T-cell (primary cell): Measurements from ENCODE around the gene RTN4R. TPM values are rescaled to one million over a fixed set of nuclear protein-coding genes. Genes with fewer than 3 reads are reported as not detected.

Experiments
- ATAC-seq, 4 experiments: fragments of 200-7000 bp in 3 of 4; fragments of 150-1000 bp in 1 of 4; cut with Tn5 transposase; replicated peaks in 1 of 4; 1 replicate in 3 of 4; 2 replicates in 1 of 4; pipeline ENCODE4 v1.10.0; 2021; ENCODE audit warnings: moderate library complexity in 3 of 4, mild to moderate bottlenecking in 2 of 4, moderate number of reproducible peaks in 1 of 4
- CTCF ChIA-PET, 2 donors: fragments of 300-600 bp; sonication (Branson Sonifier 250); formaldehyde crosslinking; loops; one replicate each; lab custom pipeline; 2022; ENCODE audit warnings: antibody characterized with exemption in 2 of 2; lab: Charles Lee
- POLR2A ChIA-PET, 2 donors: fragments of 300-600 bp; sonication (Branson Sonifier 250); formaldehyde crosslinking; loops; one replicate each; lab custom pipeline; 2022; ENCODE audit warnings: antibody characterized with exemption in 2 of 2; lab: Charles Lee
- DNase-seq, 35 experiments: peaks; one replicate each; pipeline versions ENCODE4 v3.0.0 to v3.0.0-alpha.2; 2013 to 2023
- H3K27ac ChIP-seq: one replicate; pipeline ENCODE4 v1.5.1; 2013; ENCODE audit warnings: low read length
- H3K27me3 ChIP-seq, 2 experiments: replicated peaks in 1 of 2; 1 replicate in 1 of 2; 2 replicates in 1 of 2; pipeline versions ENCODE4 v1.6.1 to v1.7.0; 2013; ENCODE audit warnings: low read length in 1 of 2, mixed read lengths in 1 of 2; ENCODE audit not compliant: control insufficient read depth in 2 of 2, insufficient read depth in 2 of 2; ENCODE audit errors: extremely low read depth in 1 of 2
- H3K36me3 ChIP-seq, 2 donors: 1 replicate in 1 of 2; 2 replicates in 1 of 2; pipeline versions ENCODE4 v1.6.1 to v1.7.0; 2013; ENCODE audit warnings: low read length in 1 of 2; ENCODE audit not compliant: control insufficient read depth in 2 of 2, insufficient read depth in 1 of 2; ENCODE audit errors: extremely low read depth in 1 of 2
- H3K4me1 ChIP-seq, 2 experiments: 1 replicate in 1 of 2; 2 replicates in 1 of 2; pipeline versions ENCODE4 v1.6.1 to v1.7.0; 2013; ENCODE audit warnings: low read length in 2 of 2, mixed read lengths in 1 of 2; ENCODE audit not compliant: insufficient read depth in 2 of 2, control insufficient read depth in 1 of 2; ENCODE audit errors: extremely low read depth in 1 of 2
- H3K4me3 ChIP-seq, 2 donors: 1 replicate in 1 of 2; 2 replicates in 1 of 2; pipeline versions ENCODE4 v1.5.1 to v1.7.0; 2013; ENCODE audit warnings: mild to moderate bottlenecking in 2 of 2, low read length in 1 of 2, moderate library complexity in 1 of 2; ENCODE audit not compliant: control insufficient read depth in 1 of 2; ENCODE audit errors: extremely low read depth in 1 of 2
- H3K9me3 ChIP-seq: 2 replicates; pipeline ENCODE4 v1.7.0; 2013
- H3K27ac Mint-ChIP-seq, 2 donors: one replicate each; pipeline ENCODE4 v1.8.0; 2020 to 2021; ENCODE audit warnings: mild to moderate bottlenecking in 2 of 2, mixed read lengths in 2 of 2
- H3K27me3 Mint-ChIP-seq, 2 donors: one replicate each; pipeline ENCODE4 v1.8.0; 2021 to 2022; ENCODE audit warnings: mixed read lengths in 2 of 2
- H3K36me3 Mint-ChIP-seq: one replicate; pipeline ENCODE4 v1.8.0; 2021; ENCODE audit warnings: mixed read lengths
- H3K4me1 Mint-ChIP-seq, 3 donors: one replicate each; pipeline ENCODE4 v1.8.0; 2020 to 2022; ENCODE audit warnings: mixed read lengths in 3 of 3, mild to moderate bottlenecking in 1 of 3
- H3K4me3 Mint-ChIP-seq, 3 donors: one replicate each; pipeline ENCODE4 v1.8.0; 2020 to 2022; ENCODE audit warnings: mild to moderate bottlenecking in 3 of 3, mixed read lengths in 3 of 3, moderate library complexity in 3 of 3
- H3K9me3 Mint-ChIP-seq, 3 donors: one replicate each; pipeline ENCODE4 v1.8.0; 2020 to 2022; ENCODE audit warnings: mixed read lengths in 3 of 3
- WGBS: methylation state at CpG from one replicate; pipeline ENCODE4 v1.1.5; 2013; ENCODE audit warnings: missing lambda C conversion rate; ENCODE audit not compliant: insufficient coverage; 5-methylcytosine and 5-hydroxymethylcytosine counted together
- total RNA-seq, 35 experiments: library from RNA in 6 of 35; stranded (reverse) in 6 of 35; fragments of 120-200 nt in 1 of 35; gene quantifications; one replicate each; pipeline versions ENCODE4 v1.2.1 to v1.2.4 and lab custom pipeline; 2013 to 2026

The RTN4R gene
- total RNA-seq, 5 donors from 2014 or later (not counting 1 experiment from before 2014, with no cell fraction given): 0.33 to 4.1 (median 2.5) TPM

DNA sequence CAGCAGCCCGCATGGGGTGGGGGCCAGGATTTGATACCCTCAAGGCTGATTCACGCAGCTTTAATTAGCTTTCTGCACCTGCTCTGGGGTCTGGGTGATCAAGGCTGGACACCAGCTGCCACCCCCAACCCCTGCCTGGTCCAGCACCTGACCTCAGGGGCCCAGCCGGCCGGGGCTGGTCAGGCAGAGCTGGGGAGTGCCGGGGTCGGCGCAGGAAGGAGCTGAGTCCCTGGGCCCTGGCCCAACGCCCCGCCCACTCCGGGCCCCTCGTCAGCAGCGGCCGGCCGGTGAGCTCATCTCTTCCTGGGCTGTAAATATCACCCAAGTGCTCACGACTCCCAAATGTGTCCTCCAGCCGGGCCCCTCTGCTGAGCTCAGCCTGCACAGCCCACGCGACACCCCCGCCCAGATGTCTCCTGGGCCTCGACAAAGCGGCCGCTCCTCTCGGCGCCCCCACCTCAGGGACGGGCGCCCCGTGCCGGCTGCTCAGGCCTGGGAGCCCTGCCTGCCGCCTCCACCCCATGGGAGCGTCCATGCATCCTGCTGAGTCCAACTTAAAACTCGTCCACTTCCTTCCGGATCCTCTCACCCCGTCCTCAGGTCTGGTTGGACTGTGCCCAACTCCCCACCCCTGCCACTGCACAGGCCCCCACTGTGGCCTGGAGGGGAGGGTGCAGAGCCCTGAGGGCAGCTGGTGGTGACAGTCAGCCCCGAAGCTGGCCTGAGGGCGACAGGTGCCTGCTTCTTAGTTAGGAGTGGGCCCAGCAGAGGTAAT lies 29.0 kb downstream of the RTN4R start:
- Histone ChIP-seq H3K27me3 (peaks cover 0 to 3% of the 10 kb centered on the region in 2 experiments), H3K27ac (peak overlapping the region; percentile 84), H3K36me3 (no peaks in the 10 kb centered on the region), H3K4me3 (peak overlapping the region in 1 of 2 donors; percentile 5), H3K4me1 (peaks cover 24 to 83% of the 10 kb centered on the region in 2 experiments), H3K9me3 (no peaks in the 10 kb centered on the region)
- Mint-ChIP-seq H3K4me1 (peaks cover 31 to 49% (median 38%) of the 10 kb centered on the region in 3 donors), H3K36me3 (no peaks in the 10 kb centered on the region), H3K9me3 (no peaks in the 10 kb centered on the region), H3K27me3 (no peaks in the 10 kb centered on the region), H3K27ac (peak overlapping the region; percentile 89 to 90), H3K4me3 (peak overlapping the region in 1 of 3 donors; percentile 45)
- ATAC-seq: no peak
- 64% methylated on average over 28 of the region's 35 CpGs for WGBS
- DNase-seq: peak in 1 of 35 experiments; percentile 30
- ChIA-PET CTCF (interaction anchor here in 1 of 2 donors (1.8 kb wide), 1 partner anchor 81 kb away, joined by 4 read pairs; the partner anchor contains the start of gene DGCR6L), POLR2A (no interaction called here)

DNA sequence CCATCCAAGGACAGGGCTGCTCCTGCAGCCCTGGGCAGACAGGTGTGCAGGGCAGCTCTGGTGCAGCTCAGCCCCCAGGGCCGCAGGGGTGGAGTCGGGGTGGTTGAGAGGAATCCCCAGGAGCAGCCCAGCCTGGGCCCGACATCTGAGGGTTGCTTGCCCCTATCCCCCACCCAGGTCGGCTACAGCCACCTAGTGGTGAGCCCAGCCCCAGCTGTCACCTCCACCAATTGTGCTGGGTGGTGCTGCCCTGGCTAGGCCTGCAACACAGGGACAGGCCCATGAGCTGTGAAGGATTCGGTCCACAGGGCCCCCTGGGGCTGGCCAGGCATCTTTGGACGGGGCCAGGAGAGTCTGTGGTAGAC lies 29.6 kb downstream of the RTN4R start:
- WGBS: 26% methylated on average over 3 of the region's 6 CpGs
- peaks cover 25 to 44% (median 33%) of the 10 kb centered on the region in 3 donors for H3K4me1 Mint-ChIP-seq
- H3K4me3 ChIP-seq: peak overlapping the region in 1 of 2 donors; percentile 5

DNA sequence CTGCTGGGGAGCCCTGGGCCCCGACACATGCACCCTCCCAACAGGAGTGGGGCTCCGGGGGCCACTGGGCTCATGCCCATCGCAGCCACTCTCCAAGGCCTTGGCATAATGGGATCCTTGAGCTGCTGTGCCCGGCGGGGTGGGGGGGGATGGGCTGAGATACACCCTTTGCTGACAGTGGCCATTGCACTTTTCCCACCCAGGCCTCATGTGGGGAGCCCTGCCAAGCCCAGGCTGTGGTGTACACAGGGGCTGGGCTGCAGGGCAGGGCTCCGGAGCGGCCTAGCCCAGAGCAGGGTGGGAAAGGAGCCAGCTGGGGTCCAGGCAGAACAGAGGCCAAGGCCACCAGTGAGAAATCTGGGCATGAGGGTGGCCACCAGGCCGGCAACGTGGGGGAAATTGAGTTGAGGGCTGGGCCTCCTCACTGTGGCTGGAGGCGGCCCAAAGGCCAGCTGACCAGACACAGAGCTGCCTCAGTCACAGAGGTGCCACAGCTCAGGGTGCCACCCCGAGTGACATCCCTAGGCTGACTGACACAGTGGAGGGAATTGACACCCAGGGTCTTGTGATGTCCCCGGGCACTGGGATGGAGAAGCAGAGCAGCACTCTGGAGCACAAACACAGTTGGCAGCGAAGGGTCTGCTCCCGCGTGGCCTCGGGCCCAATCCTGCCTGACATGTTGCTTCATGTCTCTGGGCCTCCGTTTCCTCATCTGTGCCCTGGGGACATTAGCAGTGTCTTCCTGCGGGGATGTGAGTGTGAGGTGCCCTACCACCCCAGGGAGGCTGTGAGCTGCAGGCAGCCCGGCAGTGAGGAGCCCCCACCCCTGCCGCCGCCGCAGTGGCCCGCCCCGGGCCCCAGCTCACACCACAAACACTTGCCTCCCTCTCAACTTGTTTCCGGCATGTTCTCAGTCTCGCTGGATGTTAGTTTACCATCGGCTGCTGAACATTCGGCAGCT lies 30.4 kb downstream of the RTN4R start:
- H3K4me1 Mint-ChIP-seq: peaks cover 19 to 36% (median 25%) of the 10 kb centered on the region in 3 donors
- Histone ChIP-seq H3K9me3 (no peaks in the 10 kb centered on the region), H3K27me3 (peaks cover 0 to 3% of the 10 kb centered on the region in 2 experiments), H3K4me1 (peaks cover 15 to 70% of the 10 kb centered on the region in 2 experiments), H3K4me3 (no peak overlapping the region), H3K36me3 (no peaks in the 10 kb centered on the region), H3K27ac (peak overlapping the region; percentile 84)
- no peaks in the 10 kb centered on the region for H3K9me3 Mint-ChIP-seq
- CTCF ChIA-PET: interaction anchor here (1.0 to 1.8 kb wide), 2 partner anchors 82 kb away, joined by 3 to 4 read pairs; partner anchors contain the start of gene DGCR6L (in 2 of the 2)
- H3K27ac Mint-ChIP-seq: peak overlapping the region; percentile 89 to 90
- H3K4me3 Mint-ChIP-seq: peak overlapping the region in 1 of 3 donors; percentile 45
- ATAC-seq (peak; percentile 77 to 85 (median 81)), DNase-seq (peak; percentile 34 to 73 (median 52))
- 64% methylated on average over 23 of the region's 28 CpGs for WGBS
- H3K27me3 Mint-ChIP-seq: no peaks in the 10 kb centered on the region
- no peaks in the 10 kb centered on the region for H3K36me3 Mint-ChIP-seq
- POLR2A ChIA-PET: no interaction called here

More for the DNA sequence above, 29.6 kb downstream of the RTN4R start:
- POLR2A ChIA-PET: no interaction called here
- peak in 28 of 35 experiments; percentile 15 to 68 (median 31) for DNase-seq
- peak; percentile 41 to 63 (median 53) for ATAC-seq
- no peaks in the 10 kb centered on the region for H3K27me3 Mint-ChIP-seq
- CTCF ChIA-PET: interaction anchor here (1.0 to 1.8 kb wide), 2 partner anchors 81 kb away, joined by 3 to 4 read pairs; partner anchors contain the start of gene DGCR6L (in 2 of the 2)
- H3K27ac Mint-ChIP-seq: peak overlapping the region; percentile 89 to 90
- no peaks in the 10 kb centered on the region for H3K9me3 ChIP-seq
- no peaks in the 10 kb centered on the region for H3K36me3 ChIP-seq
- peaks cover 20 to 77% of the 10 kb centered on the region in 2 experiments for H3K4me1 ChIP-seq
- H3K27me3 ChIP-seq: peaks cover 0 to 3% of the 10 kb centered on the region in 2 experiments
- H3K4me3 Mint-ChIP-seq: peak overlapping the region in 1 of 3 donors; percentile 45
- no peaks in the 10 kb centered on the region for H3K36me3 Mint-ChIP-seq
- no peaks in the 10 kb centered on the region for H3K9me3 Mint-ChIP-seq
- H3K27ac ChIP-seq: peak overlapping the region; percentile 84

DNA sequence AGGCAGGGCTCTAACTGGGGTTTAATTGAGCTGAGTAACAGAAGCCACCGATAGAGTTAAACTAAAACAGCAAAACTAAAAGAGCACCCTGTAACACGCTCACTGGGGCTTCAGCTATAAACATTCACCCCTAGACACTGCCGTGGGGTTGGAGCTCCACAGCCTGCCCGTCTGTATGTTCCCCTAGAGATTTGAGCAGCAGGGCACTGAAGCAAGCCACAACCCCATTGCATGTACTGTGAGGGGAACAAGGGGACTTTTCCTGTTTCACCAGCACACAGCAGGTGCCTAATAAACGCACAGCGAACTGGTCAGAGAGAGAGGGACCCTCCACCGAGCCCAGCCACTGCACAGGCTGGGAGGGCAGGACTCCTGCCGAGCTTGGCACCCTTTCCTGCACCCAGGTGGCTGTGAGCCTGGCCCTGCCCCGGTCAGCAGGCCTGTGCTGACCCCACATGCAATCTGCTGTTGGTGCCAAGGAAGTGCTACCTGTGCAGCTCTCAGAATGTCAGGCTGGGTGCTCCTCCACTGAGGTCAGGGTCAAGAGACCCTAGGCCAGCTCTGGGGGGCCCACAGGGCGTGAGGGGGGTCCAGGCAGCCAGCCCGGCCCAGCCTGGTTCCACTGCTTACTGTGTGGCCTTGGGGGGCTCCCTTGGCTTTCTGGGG lies 31.9 kb downstream of the RTN4R start:
- peaks cover 11 to 28% (median 17%) of the 10 kb centered on the region in 3 donors for H3K4me1 Mint-ChIP-seq
- H3K4me1 ChIP-seq: peaks cover 11 to 54% of the 10 kb centered on the region in 2 experiments
- no peaks in the 10 kb centered on the region for H3K36me3 ChIP-seq
- no peak overlapping the region for H3K4me3 ChIP-seq
- H3K27ac ChIP-seq: peak overlapping the region; percentile 84
- CTCF ChIA-PET: no interaction called here
- peaks cover 0 to 8% of the 10 kb centered on the region in 2 experiments for H3K27me3 ChIP-seq
- WGBS: 85% methylated on average over 7 of the region's 11 CpGs
- H3K9me3 ChIP-seq: no peaks in the 10 kb centered on the region
- no peak for ATAC-seq
- no peaks in the 10 kb centered on the region for H3K9me3 Mint-ChIP-seq
- no peak overlapping the region for H3K4me3 Mint-ChIP-seq
- H3K27me3 Mint-ChIP-seq: no peaks in the 10 kb centered on the region
- H3K27ac Mint-ChIP-seq: peak overlapping the region; percentile 36 to 71
- no peak for DNase-seq
- no peaks in the 10 kb centered on the region for H3K36me3 Mint-ChIP-seq
- POLR2A ChIA-PET: no interaction called here

DNA sequence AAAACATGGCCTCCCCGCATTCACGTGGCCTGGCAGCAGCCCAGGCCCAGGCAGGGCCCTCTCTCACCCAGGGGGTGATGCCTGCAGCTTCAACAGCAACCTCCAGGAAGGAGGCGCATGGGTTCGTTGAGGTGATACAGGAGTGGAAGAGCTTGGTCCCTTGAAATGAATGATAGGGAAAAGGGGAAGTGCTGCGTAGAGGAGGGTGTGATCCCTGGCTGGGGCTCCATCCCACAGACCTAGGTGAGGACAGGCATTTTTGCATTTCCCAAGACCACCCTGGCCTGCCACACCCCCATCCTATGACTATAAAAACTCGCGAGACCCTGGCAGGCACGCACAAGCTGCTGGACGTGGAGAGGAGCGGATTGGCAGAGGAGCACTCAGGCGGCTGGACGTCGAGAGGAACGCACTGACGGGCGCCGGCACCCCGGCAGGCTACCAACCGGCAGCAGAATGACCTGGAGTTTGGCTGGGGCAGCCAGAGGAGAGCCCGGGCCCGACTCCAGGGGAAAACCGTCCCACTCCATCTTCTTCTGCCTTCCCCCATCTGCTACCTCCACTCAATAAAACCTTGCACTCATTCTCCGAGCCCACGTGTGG lies 32.6 kb downstream of the RTN4R start:
- WGBS: 95% methylated on average over 14 of the region's 24 CpGs
- H3K4me3 ChIP-seq: no peak overlapping the region
- no peaks in the 10 kb centered on the region for H3K36me3 ChIP-seq
- ChIA-PET POLR2A (no interaction called here), CTCF (no interaction called here)
- ATAC-seq: no peak
- no peak overlapping the region for H3K4me3 Mint-ChIP-seq
- H3K4me1 ChIP-seq: peaks cover 6 to 47% of the 10 kb centered on the region in 2 experiments
- H3K9me3 Mint-ChIP-seq: no peaks in the 10 kb centered on the region
- H3K9me3 ChIP-seq: no peaks in the 10 kb centered on the region
- H3K36me3 Mint-ChIP-seq: no peaks in the 10 kb centered on the region
- peaks cover 11 to 22% (median 13%) of the 10 kb centered on the region in 3 donors for H3K4me1 Mint-ChIP-seq
- H3K27ac Mint-ChIP-seq: no peak overlapping the region
- no peak overlapping the region for H3K27ac ChIP-seq
- no peaks in the 10 kb centered on the region for H3K27me3 Mint-ChIP-seq
- DNase-seq: no peak
- peaks cover 0 to 15% of the 10 kb centered on the region in 2 experiments for H3K27me3 ChIP-seq
